Measurements from ENCODE around the gene LHPP.
"Not testable (repeated sequence)": the region's sequence is repeated elsewhere in the genome, so short reads cannot be mapped to it uniquely, and the experiment has no call there.

LHPP gene

GRCh38 chr10:124576526-124577420, 115.2 kb downstream of the LHPP start:
- FAIRE-seq = no peak

- FAIRE-seq = no peak
These were observed 116.0 kb downstream of the LHPP start for GRCh38 chr10:124577651-124578050.

GRCh38 chr10:124578231-124579010, 116.8 kb downstream of the LHPP start:
- FAIRE-seq = no peak

GRCh38 chr10:124579011-124579399, 117.4 kb downstream of the LHPP start:
- no peak for FAIRE-seq

GRCh38 chr10:124586142-124586541, 124.5 kb downstream of the LHPP start:
- FAIRE-seq = no peak

GRCh38 chr10:124587811-124588211, 126.2 kb downstream of the LHPP start:
- no peak for FAIRE-seq

- FAIRE-seq = not testable (repeated sequence)
These were observed 126.7 kb downstream of the LHPP start for GRCh38 chr10:124588341-124588735.

GRCh38 chr10:124588736-124589490, 127.3 kb downstream of the LHPP start:
- no peak for FAIRE-seq

GRCh38 chr10:124589491-124590041, 127.9 kb downstream of the LHPP start:
- FAIRE-seq = no peak

- no peak for FAIRE-seq
These were observed 128.8 kb downstream of the LHPP start for GRCh38 chr10:124590216-124591122.

GRCh38 chr10:124591123-124591495, 129.5 kb downstream of the LHPP start:
- no peak for FAIRE-seq

- FAIRE-seq = no peak
These were observed 130.5 kb downstream of the LHPP start for GRCh38 chr10:124592101-124592500.

GRCh38 chr10:124592736-124593430, 131.3 kb downstream of the LHPP start:
- FAIRE-seq = no peak

- FAIRE-seq = no peak
These were observed 131.9 kb downstream of the LHPP start for GRCh38 chr10:124593431-124593985.

GRCh38 chr10:124594240-124594639, 132.6 kb downstream of the LHPP start:
- FAIRE-seq = no peak

- no peak for FAIRE-seq
These were observed 133.7 kb downstream of the LHPP start for GRCh38 chr10:124595143-124595883.

GRCh38 chr10:124596116-124596785, 134.6 kb downstream of the LHPP start:
- no peak for FAIRE-seq

GRCh38 chr10:124596962-124597845, 135.6 kb downstream of the LHPP start:
- no peak for FAIRE-seq

- FAIRE-seq = no peak
These were observed 136.2 kb downstream of the LHPP start for GRCh38 chr10:124597846-124598165.
